Left ventricle myocardium inferior (tissue), 1 donor: ENCODE results near the gene TMEM132A. TPM values are rescaled to one million over a fixed set of nuclear protein-coding genes. Genes with fewer than 3 reads are reported as not detected.

Experiments used
- DNase-seq: peaks from one replicate; pipeline ENCODE4 v3.0.0-alpha.2; 2020
- H3K27ac ChIP-seq: fragments of 200-600 bp; replicated peaks from 2 replicates; pipeline ENCODE4 v1.8.0; 2021
- H3K27me3 ChIP-seq: fragments of 200-600 bp; 2 replicates; pipeline ENCODE4 v1.8.0; 2021; ENCODE audit warnings: low read depth
- H3K36me3 ChIP-seq: fragments of 200-600 bp; 2 replicates; pipeline ENCODE4 v1.8.0; 2021
- H3K4me1 ChIP-seq: fragments of 200-600 bp; 2 replicates; pipeline ENCODE4 v1.8.0; 2021
- H3K4me3 ChIP-seq: fragments of 200-600 bp; 2 replicates; pipeline ENCODE4 v1.8.0; 2021; ENCODE audit warnings: mild to moderate bottlenecking, moderate library complexity
- H3K9me3 ChIP-seq: fragments of 200-600 bp; replicated peaks from 2 replicates; pipeline ENCODE4 v1.8.0; 2021
- CTCF ChIP-seq: fragments of 200-600 bp; IDR thresholded peaks from 2 replicates; pipeline ENCODE4 v1.8.0; 2021; ENCODE audit warnings: antibody characterized with exemption, mild to moderate bottlenecking, borderline replicate concordance
- intact Hi-C: fragments of 100-400 bp; cut with micrococcal nuclease; formaldehyde crosslinking; loops from one replicate; pipeline ENCODE4 v1.11.0; 2022
- total RNA-seq: library from RNA; stranded (reverse); fragmentation: NEBNext Ultra II Directional; extraction: Animal tissue kit (Norgen Biotek cat#: 25700); gene quantifications from one replicate; pipeline ENCODE4 v1.2.1, GENCODE V29; 2021
- donor health status: DM: no; HTN: yes; CAD: no; lungs with severe emphysema.

The TMEM132A gene
- total RNA-seq, 1 donor from 2014 or later: 6.4 TPM

- Histone ChIP-seq H3K4me1 (peaks cover 42% of the 10 kb centered on the region), H3K4me3 (no peak overlapping the region), H3K9me3 (no peaks in the 10 kb centered on the region), H3K27me3 (no peaks in the 10 kb centered on the region), H3K27ac (peak overlapping the region; percentile 6), H3K36me3 (peaks cover 77% of the 10 kb centered on the region)
- intact Hi-C loops: no loop called here
- no peak for DNase-seq
- TF ChIP-seq CTCF: no peak
Measured at GRCh38 chr11:60900673-60901404, 23.4 kb upstream of the TMEM132A start.

GRCh38 chr11:60902625-60903024 is 21.6 kb upstream of the TMEM132A start:
- intact Hi-C loops: no loop called here
- no peak overlapping the region for H3K4me3 ChIP-seq
- no peak overlapping the region for H3K27ac ChIP-seq
- H3K36me3 ChIP-seq: peaks cover 59% of the 10 kb centered on the region
- peaks cover 53% of the 10 kb centered on the region for H3K4me1 ChIP-seq
- TF ChIP-seq CTCF: no peak
- H3K9me3 ChIP-seq: no peaks in the 10 kb centered on the region
- DNase-seq: no peak
- H3K27me3 ChIP-seq: no peaks in the 10 kb centered on the region

GRCh38 chr11:60905047-60905446 is 19.2 kb upstream of the TMEM132A start:
- Histone ChIP-seq H3K27me3 (no peaks in the 10 kb centered on the region), H3K36me3 (peaks cover 38% of the 10 kb centered on the region), H3K4me3 (peak overlapping the region; percentile 90), H3K27ac (peak overlapping the region; percentile 94), H3K4me1 (peaks cover 48% of the 10 kb centered on the region), H3K9me3 (no peaks in the 10 kb centered on the region)
- intact Hi-C loops: no loop called here
- TF ChIP-seq CTCF: no peak
- DNase-seq: no peak

- no peak for DNase-seq
- Histone ChIP-seq H3K27me3 (no peaks in the 10 kb centered on the region), H3K27ac (peak overlapping the region; percentile 94), H3K4me3 (peak overlapping the region; percentile 90), H3K9me3 (no peaks in the 10 kb centered on the region), H3K4me1 (peaks cover 49% of the 10 kb centered on the region), H3K36me3 (peaks cover 32% of the 10 kb centered on the region)
- TF ChIP-seq CTCF: no peak
- intact Hi-C loops: no loop called here
Measured at GRCh38 chr11:60905551-60906113, 18.6 kb upstream of the TMEM132A start.

- Histone ChIP-seq H3K27ac (peak within 1 kb of the TSS; percentile 94), H3K27me3 (no peaks in the 10 kb centered on the region), H3K9me3 (no peaks in the 10 kb centered on the region), H3K4me3 (peak within 1 kb of the TSS; percentile 90), H3K4me1 (peaks cover 49% of the 10 kb centered on the region), H3K36me3 (peaks cover 25% of the 10 kb centered on the region)
- no peak for TF ChIP-seq CTCF
- DNase-seq: peak; percentile 97
- intact Hi-C loops: no loop called here
Measured at GRCh38 chr11:60906132-60906972, 17.9 kb upstream of the TMEM132A start, which contains the start of gene PRPF19. PRPF19 (minus strand) TSS chr11:60906585; CDS start chr11:60906382, 203 bp downstream.
